ENCODE measurements around the gene MTCL1. TPM values are rescaled to one million over a fixed set of nuclear protein-coding genes. Genes with fewer than 3 reads are reported as not detected.

MTCL1 gene
- total and polyA plus RNA-seq, 10 of the 15 experiments (the other 5 are each of a cell fraction or from before 2014, with no cell fraction given) = 0.03 to 0.36 (median 0.13) TPM; not detected in 4

GRCh38 chr18:8763611-8764010 is 58.3 kb downstream of the MTCL1 start:
- Histone ChIP-seq H3K36me3 (ENCODE audit: control insufficient read depth in 2 of 2, insufficient read depth in 2 of 2, low read length in 1 of 2) (no peaks in the 10 kb centered on the region), H3K4me3 (no peak overlapping the region), H2AFZ (ENCODE audit: control insufficient read depth, low read depth, low read length) (no peak overlapping the region), H3K27me3 (replicated peaks in 1 of 2; ENCODE audit: control insufficient read depth in 2 of 2, insufficient read depth in 2 of 2, low read length in 1 of 2) (no peaks in the 10 kb centered on the region; a peak in 1 of 4 replicates), H3K9me3 (replicated peaks; ENCODE audit: control insufficient read depth, insufficient read depth, low read length) (no peaks in the 10 kb centered on the region; the same call in 2 of the 3 replicates), H3K4me2 (ENCODE audit: control insufficient read depth, insufficient read depth) (no peak overlapping the region), H3K79me2 (ENCODE audit: control insufficient read depth, insufficient read depth, low read length) (no peaks in the 10 kb centered on the region), H3K4me1 (ENCODE audit: control insufficient read depth, insufficient read depth, low read length) (no peaks in the 10 kb centered on the region), H3K27ac (ENCODE audit: control insufficient read depth, insufficient read depth) (no peak overlapping the region), H4K20me1 (ENCODE audit: control insufficient read depth, insufficient read depth) (no peaks in the 10 kb centered on the region), H3K9ac (ENCODE audit: control insufficient read depth, insufficient read depth, low read length) (no peak overlapping the region)
- no TSS peak for BruUV-seq (replicated peaks)
- intact Hi-C loops (cut with micrococcal nuclease; ENCODE audit: unreplicated experiment) (no loop called here), in situ Hi-C loops (cut with MboI) (no loop called here)
- CTCF ChIA-PET = no interaction called here
- FAIRE-seq (no peak), ATAC-seq (no peak), DNase-seq (ENCODE audit: low read depth, low spot score) (no peak)
- POLR2A ChIA-PET = no interaction called here
- 5% methylated on average over 2 of the region's 2 CpGs for WGBS (ENCODE audit: insufficient coverage, insufficient replicate concordance, low lambda C conversion rate, missing lambda C conversion rate)
- SMC1A ChIA-PET (ENCODE audit: uncharacterized antibody, unreplicated experiment) = no interaction called here
- RAD21 ChIA-PET (ENCODE audit: unreplicated experiment) = no interaction called here
- TF ChIP-seq ZBTB40 (IDR thresholded peaks at IDR 0.05; ENCODE audit: borderline replicate concordance) = no peak
- TF ChIP-seq TAF1 (IDR thresholded peaks at IDR 0.05; ENCODE audit: borderline replicate concordance, low read depth, low read length) = no peak
- no peak for TF ChIP-seq ETV6 (conservative IDR thresholded peaks at IDR 0.05 in 1 of 2, IDR thresholded peaks at IDR 0.05 in 1 of 2; ENCODE audit: borderline replicate concordance in 1 of 2, low read depth in 1 of 2)
- TF ChIP-seq CUX1 (IDR thresholded peaks at IDR 0.05; ENCODE audit: insufficient replicate concordance, low read depth, low read length) = no peak
- TF ChIP-seq SMC3 (IDR thresholded peaks at IDR 0.05; ENCODE audit: borderline replicate concordance, low read length) = no peak
- no peak for TF ChIP-seq EGR1 (IDR thresholded peaks at IDR 0.05; ENCODE audit: borderline replicate concordance in 1 of 2, low read depth in 2 of 2, low read length in 2 of 2)
- no peak for TF ChIP-seq PAX8 (IDR thresholded peaks at IDR 0.05)
- TF ChIP-seq SIX5 (IDR thresholded peaks at IDR 0.05; ENCODE audit: low read depth, low read length, severe bottlenecking) = no peak
- no peak for TF ChIP-seq CEBPZ (IDR thresholded peaks at IDR 0.05; ENCODE audit: low read depth, low read length)
- TF ChIP-seq ZNF622 (IDR thresholded peaks at IDR 0.05) = no peak

All from GM12878 (cell line).